K562 treated with DMSO at 1 percent for 4 hours (cell line): ENCODE results near the gene PTTG1IP2. TPM values are rescaled to one million over a fixed set of nuclear protein-coding genes. Genes with fewer than 3 reads are reported as not detected.

ENCODE experiments used
- total RNA-seq: library from RNA; unstranded; fragments of 300-600 nt; gene quantifications from 2 replicates; pipeline ENCODE4 v1.2.3, GENCODE V29; 2022; ENCODE audit not compliant: insufficient read depth

PTTG1IP2 gene
- total RNA-seq = not detected in 2 replicates

DNA sequence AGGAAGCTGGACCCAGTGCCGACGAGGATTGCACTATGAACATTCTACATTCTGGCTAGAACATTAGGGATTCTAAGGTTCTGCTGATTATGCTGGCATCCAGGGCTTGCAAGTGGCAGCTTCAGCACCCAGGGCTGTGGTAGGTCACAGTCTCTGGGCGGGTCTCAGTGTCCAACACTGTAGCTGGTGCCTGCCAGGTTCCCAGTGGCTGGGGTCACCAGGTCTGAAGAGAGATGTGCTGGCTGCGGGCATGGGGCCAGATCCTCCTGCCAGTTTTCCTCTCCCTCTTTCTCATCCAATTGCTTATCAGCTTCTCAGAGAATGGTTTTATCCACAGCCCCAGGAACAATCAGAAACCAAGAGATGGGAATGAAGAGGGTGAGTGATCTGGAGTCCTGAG, at the start of gene PTTG1IP2:
PTTG1IP2 (plus strand) TSS at position 86 of the 400 bp plus-strand sequence; CDS start at position 234, 148 bp downstream.

Other genes with a start within 250 kb of the PTTG1IP2 start
- not detected in 2 replicates for gene CFAP69, start 224.5 kb upstream of the PTTG1IP2 start, total RNA-seq
- gene FAM237B, start 148.3 kb upstream of the PTTG1IP2 start, total RNA-seq = not detected in 2 replicates
- 7.8 and 11.0 TPM in 2 replicates for gene GTPBP10, start 122.9 kb upstream of the PTTG1IP2 start, total RNA-seq
- gene CLDN12, start 66.2 kb upstream of the PTTG1IP2 start, total RNA-seq = 11.2 and 11.4 TPM in 2 replicates
- 0.23 TPM in 1 of 2 replicates, not detected in the other for gene CDK14, start 126.7 kb downstream of the PTTG1IP2 start, total RNA-seq